Measurements from ENCODE around the gene HRH2. TPM values are rescaled to one million over a fixed set of nuclear protein-coding genes. Genes with fewer than 3 reads are reported as not detected.

The HRH2 gene
- total and polyA plus RNA-seq, 2 donors (not counting 1 experiment from before 2014, with no cell fraction given), result 0.46 TPM; not detected in 1

DNA sequence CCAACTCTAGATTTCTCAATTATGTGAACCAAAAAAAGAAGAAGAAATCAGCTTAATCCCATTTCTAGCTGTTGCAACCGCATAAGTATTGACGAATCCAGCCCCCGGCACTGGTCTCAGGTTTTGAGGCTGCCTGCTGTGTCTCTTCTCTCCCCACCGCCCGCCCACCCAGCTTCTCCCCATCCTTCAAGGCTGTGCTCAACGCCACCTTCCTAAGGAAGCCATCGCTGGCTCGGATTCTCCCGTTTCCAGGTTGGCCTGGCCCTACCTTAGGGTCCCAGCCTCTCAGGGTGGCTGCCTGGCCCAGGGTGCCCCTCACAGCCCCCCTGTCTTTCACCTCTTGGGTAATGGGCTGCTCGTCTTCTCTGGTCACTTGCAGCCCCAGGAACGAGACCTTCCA is 77.8 kb downstream of the HRH2 start:
- Histone ChIP-seq H2AFZ (ENCODE audit: insufficient read depth, low read depth, low read length, poor library complexity, severe bottlenecking) (no peak overlapping the region), H3K79me2 (ENCODE audit: control insufficient read depth, insufficient read depth, low read length) (no peaks in the 10 kb centered on the region), H3K4me2 (replicated peaks; ENCODE audit: low read depth, low read length, poor library complexity, severe bottlenecking) (no peak overlapping the region), H3K9me3 (ENCODE audit: control extremely low read depth in 1 of 3, control insufficient read depth in 2 of 3, insufficient read depth in 1 of 3, low read length in 2 of 3) (peaks cover 0 to 7% (median 0%) of the 10 kb centered on the region in 3 donors), H3K4me1 (ENCODE audit: control insufficient read depth in 2 of 2, insufficient read depth in 2 of 2, low read length in 2 of 2) (no peaks in the 10 kb centered on the region), H3K9ac (ENCODE audit: low read length) (no peak overlapping the region), H3K4me3 (ENCODE audit: control extremely low read depth in 1 of 5, extremely low read depth in 1 of 5, insufficient read depth in 1 of 5, low read depth in 2 of 5, low read length in 4 of 5) (no peak overlapping the region), H4K20me1 (ENCODE audit: control insufficient read depth, insufficient read depth, low read length, poor library complexity, severe bottlenecking) (no peaks in the 10 kb centered on the region), H3K36me3 (replicated peaks in 1 of 2; ENCODE audit: control extremely low read depth in 1 of 2, control insufficient read depth in 1 of 2, extremely low read depth in 1 of 2, insufficient read depth in 2 of 2, low read length in 1 of 2) (no peaks in the 10 kb centered on the region), H3K27me3 (replicated peaks in 1 of 4; ENCODE audit: control extremely low read depth in 1 of 4, control insufficient read depth in 3 of 4, insufficient read depth in 4 of 4, low read length in 3 of 4) (peaks cover 0 to 4% (median 2%) of the 10 kb centered on the region in 4 experiments), H3K27ac (ENCODE audit: low read length in 2 of 2) (no peak overlapping the region)
- peaks cover 50% of the 10 kb centered on the region for H3K27me3 Mint-ChIP-seq
- ATAC-seq (ENCODE audit: low read depth) (no peak), DNase-seq (no peak)
- POLR2A ChIA-PET, result no interaction called here
- H3K4me1 Mint-ChIP-seq, result no peaks in the 10 kb centered on the region
- H3K4me3 Mint-ChIP-seq, result no peak overlapping the region
- WGBS (ENCODE audit: insufficient coverage), result 82% methylated on average over 8 of the region's 11 CpGs
- H3K27ac Mint-ChIP-seq, result no peak overlapping the region
- no peaks in the 10 kb centered on the region for H3K9me3 Mint-ChIP-seq (ENCODE audit: insufficient read depth)
- TF ChIP-seq, protein P1, sequence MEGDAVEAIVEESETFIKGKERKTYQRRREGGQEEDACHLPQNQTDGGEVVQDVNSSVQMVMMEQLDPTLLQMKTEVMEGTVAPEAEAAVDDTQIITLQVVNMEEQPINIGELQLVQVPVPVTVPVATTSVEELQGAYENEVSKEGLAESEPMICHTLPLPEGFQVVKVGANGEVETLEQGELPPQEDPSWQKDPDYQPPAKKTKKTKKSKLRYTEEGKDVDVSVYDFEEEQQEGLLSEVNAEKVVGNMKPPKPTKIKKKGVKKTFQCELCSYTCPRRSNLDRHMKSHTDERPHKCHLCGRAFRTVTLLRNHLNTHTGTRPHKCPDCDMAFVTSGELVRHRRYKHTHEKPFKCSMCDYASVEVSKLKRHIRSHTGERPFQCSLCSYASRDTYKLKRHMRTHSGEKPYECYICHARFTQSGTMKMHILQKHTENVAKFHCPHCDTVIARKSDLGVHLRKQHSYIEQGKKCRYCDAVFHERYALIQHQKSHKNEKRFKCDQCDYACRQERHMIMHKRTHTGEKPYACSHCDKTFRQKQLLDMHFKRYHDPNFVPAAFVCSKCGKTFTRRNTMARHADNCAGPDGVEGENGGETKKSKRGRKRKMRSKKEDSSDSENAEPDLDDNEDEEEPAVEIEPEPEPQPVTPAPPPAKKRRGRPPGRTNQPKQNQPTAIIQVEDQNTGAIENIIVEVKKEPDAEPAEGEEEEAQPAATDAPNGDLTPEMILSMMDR (IDR thresholded peaks at IDR 0.05), result no peak
- no peak for TF ChIP-seq EZH2 (IDR thresholded peaks at IDR 0.05; ENCODE audit: borderline replicate concordance, insufficient read depth, low read depth, low read length, poor library complexity, severe bottlenecking)
- CTCF ChIA-PET, result no interaction called here
- intact Hi-C loops (cut with micrococcal nuclease), result no loop called here

DNA sequence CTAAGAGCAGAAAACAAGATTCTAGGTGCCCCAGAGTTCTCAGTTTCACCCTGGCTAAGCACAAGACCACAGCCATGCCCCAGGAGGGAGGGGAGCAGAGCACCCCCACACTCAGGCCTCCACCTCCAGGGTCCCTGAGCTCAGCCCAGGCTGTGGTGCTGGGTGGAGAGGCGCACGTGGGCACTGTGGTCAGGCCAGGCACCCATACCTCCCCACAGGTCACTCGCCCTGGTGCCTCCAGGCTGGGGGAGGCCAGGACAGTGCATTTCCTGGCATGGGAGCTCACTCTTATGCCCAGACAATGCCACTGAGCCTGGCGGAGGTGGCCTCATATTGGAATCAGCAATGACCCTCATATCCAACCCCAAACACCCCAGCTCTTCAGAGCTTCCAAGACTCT is 78.8 kb downstream of the HRH2 start:
- ChIA-PET POLR2A (no interaction called here), CTCF (no interaction called here)
- intact Hi-C loops (cut with micrococcal nuclease), result no loop called here
- Histone ChIP-seq H2AFZ (ENCODE audit: insufficient read depth, low read depth, low read length, poor library complexity, severe bottlenecking) (no peak overlapping the region), H3K27ac (ENCODE audit: low read length in 2 of 2) (no peak overlapping the region), H4K20me1 (ENCODE audit: control insufficient read depth, insufficient read depth, low read length, poor library complexity, severe bottlenecking) (no peaks in the 10 kb centered on the region), H3K4me3 (ENCODE audit: control extremely low read depth in 1 of 5, extremely low read depth in 1 of 5, insufficient read depth in 1 of 5, low read depth in 2 of 5, low read length in 4 of 5) (no peak overlapping the region), H3K36me3 (replicated peaks in 1 of 2; ENCODE audit: control extremely low read depth in 1 of 2, control insufficient read depth in 1 of 2, extremely low read depth in 1 of 2, insufficient read depth in 2 of 2, low read length in 1 of 2) (no peaks in the 10 kb centered on the region), H3K79me2 (ENCODE audit: control insufficient read depth, insufficient read depth, low read length) (no peaks in the 10 kb centered on the region), H3K9me3 (ENCODE audit: control extremely low read depth in 1 of 3, control insufficient read depth in 2 of 3, insufficient read depth in 1 of 3, low read length in 2 of 3) (peaks cover 0 to 7% (median 0%) of the 10 kb centered on the region in 3 donors), H3K27me3 (replicated peaks in 1 of 4; ENCODE audit: control extremely low read depth in 1 of 4, control insufficient read depth in 3 of 4, insufficient read depth in 4 of 4, low read length in 3 of 4) (peaks cover 0 to 9% (median 2%) of the 10 kb centered on the region in 4 experiments), H3K4me1 (ENCODE audit: control insufficient read depth in 2 of 2, insufficient read depth in 2 of 2, low read length in 2 of 2) (no peaks in the 10 kb centered on the region), H3K9ac (ENCODE audit: low read length) (no peak overlapping the region), H3K4me2 (replicated peaks; ENCODE audit: low read depth, low read length, poor library complexity, severe bottlenecking) (no peak overlapping the region)
- ATAC-seq (ENCODE audit: low read depth) (no peak), DNase-seq (no peak)
- H3K27ac Mint-ChIP-seq, result no peak overlapping the region
- H3K4me1 Mint-ChIP-seq, result no peaks in the 10 kb centered on the region
- WGBS (ENCODE audit: insufficient coverage), result 87% methylated on average over 4 of the region's 4 CpGs
- H3K4me3 Mint-ChIP-seq, result no peak overlapping the region
- no peaks in the 10 kb centered on the region for H3K9me3 Mint-ChIP-seq (ENCODE audit: insufficient read depth)
- H3K27me3 Mint-ChIP-seq, result peaks cover 53% of the 10 kb centered on the region
- TF ChIP-seq EZH2 (IDR thresholded peaks at IDR 0.05; ENCODE audit: borderline replicate concordance, insufficient read depth, low read depth, low read length, poor library complexity, severe bottlenecking), result no peak
- TF ChIP-seq, protein P1 (IDR thresholded peaks at IDR 0.05), result no peak
